ENCODE results near the gene CBX5. TPM values are rescaled to one million over a fixed set of nuclear protein-coding genes. Genes with fewer than 3 reads are reported as not detected.

CBX5 gene
- total RNA-seq, 3 donors from 2014 or later, result 37.1 to 56.9 (median 50.5) TPM

DNA sequence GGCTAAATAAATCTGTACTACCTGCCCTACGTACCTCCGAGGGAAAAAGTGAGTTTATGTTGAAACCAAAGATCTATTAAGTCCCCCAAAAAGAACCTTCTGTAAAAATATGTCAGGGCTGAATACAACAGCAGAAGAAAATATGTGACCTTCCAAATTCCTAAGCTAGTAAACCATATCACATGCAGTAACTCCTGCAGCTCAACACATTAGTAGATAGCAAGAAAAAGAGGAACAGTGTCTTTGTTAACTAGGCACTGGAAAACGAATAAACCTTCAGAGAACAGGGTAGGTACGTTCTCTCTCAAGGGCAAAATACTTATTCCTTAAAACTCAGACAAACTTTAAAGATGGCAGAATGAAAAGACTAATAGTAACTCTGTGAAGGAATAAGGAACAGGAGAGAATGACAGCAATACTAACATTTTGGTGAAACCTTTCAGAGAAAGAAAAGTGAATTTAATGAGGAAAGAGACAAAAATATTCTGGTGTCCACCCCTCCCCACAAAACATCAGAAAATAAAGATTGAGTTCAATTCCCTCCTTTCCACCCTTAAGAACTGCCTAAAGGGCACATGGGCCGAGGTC is 18.0 kb downstream of the CBX5 start:
- no peak for ATAC-seq
- TF ChIP-seq, protein P1, sequence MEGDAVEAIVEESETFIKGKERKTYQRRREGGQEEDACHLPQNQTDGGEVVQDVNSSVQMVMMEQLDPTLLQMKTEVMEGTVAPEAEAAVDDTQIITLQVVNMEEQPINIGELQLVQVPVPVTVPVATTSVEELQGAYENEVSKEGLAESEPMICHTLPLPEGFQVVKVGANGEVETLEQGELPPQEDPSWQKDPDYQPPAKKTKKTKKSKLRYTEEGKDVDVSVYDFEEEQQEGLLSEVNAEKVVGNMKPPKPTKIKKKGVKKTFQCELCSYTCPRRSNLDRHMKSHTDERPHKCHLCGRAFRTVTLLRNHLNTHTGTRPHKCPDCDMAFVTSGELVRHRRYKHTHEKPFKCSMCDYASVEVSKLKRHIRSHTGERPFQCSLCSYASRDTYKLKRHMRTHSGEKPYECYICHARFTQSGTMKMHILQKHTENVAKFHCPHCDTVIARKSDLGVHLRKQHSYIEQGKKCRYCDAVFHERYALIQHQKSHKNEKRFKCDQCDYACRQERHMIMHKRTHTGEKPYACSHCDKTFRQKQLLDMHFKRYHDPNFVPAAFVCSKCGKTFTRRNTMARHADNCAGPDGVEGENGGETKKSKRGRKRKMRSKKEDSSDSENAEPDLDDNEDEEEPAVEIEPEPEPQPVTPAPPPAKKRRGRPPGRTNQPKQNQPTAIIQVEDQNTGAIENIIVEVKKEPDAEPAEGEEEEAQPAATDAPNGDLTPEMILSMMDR (IDR thresholded peaks at IDR 0.05), result no peak
- H3K4me3 ChIP-seq, result no peak overlapping the region
- no peaks in the 10 kb centered on the region for H3K9me3 ChIP-seq
- H3K36me3 ChIP-seq (ENCODE audit: low read depth), result peaks cover 2% of the 10 kb centered on the region
- intact Hi-C loops (cut with DNase I, micrococcal nuclease), result no loop called here
- DNase-seq, result no peak
- peaks cover 10% of the 10 kb centered on the region for H3K4me1 ChIP-seq (ENCODE audit: low read depth)

DNA sequence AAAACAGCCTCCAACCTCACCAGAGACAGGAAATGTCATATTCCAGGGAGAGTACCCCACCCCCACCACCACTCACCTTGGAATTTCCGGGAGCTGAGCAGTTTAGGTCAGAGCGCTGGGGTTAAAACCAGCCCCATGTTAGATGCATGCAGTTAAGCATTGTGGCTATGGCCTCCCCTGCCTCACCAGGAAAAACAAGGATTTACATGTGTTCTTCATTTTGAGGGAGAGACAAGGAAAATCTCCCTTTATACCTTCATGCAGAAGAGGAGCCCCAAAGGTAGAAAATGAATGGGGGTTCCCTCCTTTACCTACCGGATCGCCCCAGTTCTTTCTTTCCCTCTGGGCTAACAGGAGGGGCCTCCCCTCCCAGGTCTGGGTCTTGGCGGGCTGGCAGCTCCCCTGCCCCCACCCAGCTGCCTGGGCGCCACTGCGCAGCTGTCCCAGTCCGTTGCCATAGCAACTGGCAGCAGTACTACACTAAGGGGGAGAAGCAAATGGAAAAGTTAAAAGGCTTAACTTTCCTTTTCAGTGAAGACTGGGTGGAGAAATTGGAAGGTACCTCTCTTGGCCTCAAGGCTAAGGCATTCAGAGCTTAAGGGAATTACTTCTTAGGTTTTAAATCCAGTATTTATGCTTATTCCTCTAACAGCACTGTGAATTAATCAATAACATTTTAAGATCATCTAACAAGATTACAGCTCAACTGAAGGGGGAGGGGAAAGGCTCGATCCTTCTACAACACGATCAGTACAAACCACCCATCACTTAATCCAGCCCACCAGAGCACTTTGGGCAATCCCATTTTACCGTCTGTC is 20.5 kb downstream of the CBX5 start:
- H3K4me1 ChIP-seq (ENCODE audit: low read depth), result peaks cover 10% of the 10 kb centered on the region
- DNase-seq (peak; percentile 49 to 69 (median 62)), ATAC-seq (peak; percentile 87)
- H3K9me3 ChIP-seq, result no peaks in the 10 kb centered on the region
- H3K4me3 ChIP-seq, result no peak overlapping the region
- TF ChIP-seq, protein P1 (IDR thresholded peaks at IDR 0.05), result no peak
- intact Hi-C loops (cut with DNase I, micrococcal nuclease), result no loop called here
- H3K36me3 ChIP-seq (ENCODE audit: low read depth), result peaks cover 4% of the 10 kb centered on the region

DNA sequence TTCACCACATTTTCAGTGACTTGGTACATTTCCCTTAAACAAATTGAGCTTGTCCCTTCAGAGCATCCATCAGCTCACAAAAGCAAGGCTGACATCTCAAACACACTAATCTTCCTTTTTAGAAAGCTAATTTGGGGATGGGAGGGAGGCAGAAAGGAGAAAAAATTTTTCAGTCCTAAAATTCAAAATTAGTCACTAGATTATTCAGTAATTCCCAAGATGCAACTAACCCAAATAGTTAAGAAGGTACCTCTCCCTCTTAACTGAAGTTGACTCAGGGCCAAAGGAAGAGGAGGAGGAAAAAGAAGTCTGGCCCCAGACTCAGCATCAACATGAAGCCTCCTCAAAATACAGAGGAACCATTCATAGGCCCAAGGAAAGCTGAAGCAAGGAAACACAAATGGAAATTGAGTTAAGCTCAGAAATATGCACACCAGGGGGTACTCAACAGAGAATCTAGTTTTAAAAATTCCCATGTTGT is 21.7 kb downstream of the CBX5 start:
- TF ChIP-seq, protein P1 (IDR thresholded peaks at IDR 0.05), result no peak
- DNase-seq, result no peak
- H3K4me3 ChIP-seq, result no peak overlapping the region
- ATAC-seq, result no peak
- H3K9me3 ChIP-seq, result no peaks in the 10 kb centered on the region
- H3K4me1 ChIP-seq (ENCODE audit: low read depth), result peaks cover 10% of the 10 kb centered on the region
- peaks cover 4% of the 10 kb centered on the region for H3K36me3 ChIP-seq (ENCODE audit: low read depth)
- intact Hi-C loops (cut with DNase I, micrococcal nuclease), result no loop called here

DNA sequence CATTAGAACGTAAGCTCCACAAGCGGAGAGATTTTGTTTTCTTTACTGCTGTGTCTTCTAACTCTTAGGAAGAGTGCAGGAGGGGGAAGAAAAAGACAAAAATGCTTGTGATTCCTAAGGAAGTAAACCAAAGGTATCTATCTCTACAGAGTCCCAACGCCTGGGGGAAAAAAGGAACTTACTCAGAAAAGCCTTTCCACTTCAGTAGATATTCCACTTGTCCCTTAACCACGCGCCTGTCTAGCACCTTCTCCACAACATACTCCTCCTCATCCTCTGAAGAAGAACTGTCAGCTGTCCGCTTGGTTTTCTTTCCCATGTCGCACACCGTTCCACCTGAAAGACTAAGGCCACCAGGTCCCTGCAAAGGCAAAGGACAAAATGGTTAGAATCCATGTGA is 22.6 kb downstream of the CBX5 start:
- H3K9me3 ChIP-seq, result no peaks in the 10 kb centered on the region
- H3K4me3 ChIP-seq, result no peak overlapping the region
- intact Hi-C loops (cut with DNase I, micrococcal nuclease), result no loop called here
- ATAC-seq (no peak), DNase-seq (no peak)
- TF ChIP-seq, protein P1 (IDR thresholded peaks at IDR 0.05), result no peak
- peaks cover 10% of the 10 kb centered on the region for H3K4me1 ChIP-seq (ENCODE audit: low read depth)
- H3K36me3 ChIP-seq (ENCODE audit: low read depth), result peaks cover 4% of the 10 kb centered on the region

DNA sequence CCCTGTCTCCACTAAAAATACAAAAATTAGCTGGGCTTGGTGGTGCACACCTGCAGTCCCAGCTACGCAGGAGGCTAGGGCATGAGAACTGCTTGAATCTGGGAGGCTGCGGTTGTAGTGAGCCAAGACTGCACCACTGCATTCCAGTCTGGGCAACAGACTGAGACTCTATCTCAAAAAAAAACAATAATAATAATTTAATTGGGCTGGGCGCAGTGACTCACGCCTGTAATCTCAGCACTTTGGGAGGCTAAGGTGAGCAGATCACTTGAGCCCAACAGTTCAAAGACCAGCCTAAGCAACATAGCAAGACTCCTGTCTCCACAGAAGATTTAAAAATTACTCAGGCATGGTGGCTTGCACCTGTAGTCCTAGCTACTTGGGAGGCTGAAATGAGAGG is 26.7 kb downstream of the CBX5 start:
- intact Hi-C loops (cut with DNase I, micrococcal nuclease), result no loop called here
- Histone ChIP-seq H3K4me1 (ENCODE audit: low read depth) (no peaks in the 10 kb centered on the region), H3K9me3 (no peaks in the 10 kb centered on the region), H3K4me3 (no peak overlapping the region), H3K36me3 (ENCODE audit: low read depth) (peaks cover 4% of the 10 kb centered on the region)
- no peak for DNase-seq
- TF ChIP-seq, protein P1 (IDR thresholded peaks at IDR 0.05), result no peak
- ATAC-seq, result peak; percentile 28

All from mucosa of descending colon (tissue), 3 donors.